Middle frontal gyrus (tissue), 1 donor: Measurements from ENCODE around the gene AGBL3.
"Not testable (repeated sequence)": the region's sequence is repeated elsewhere in the genome, so short reads cannot be mapped to it uniquely, and the experiment has no call there.

Source experiments
- DNase-seq: peaks from one replicate; pipeline ENCODE4 v3.0.0-alpha.2; 2015; ENCODE audit warnings: low spot score; ENCODE audit errors: extremely low spot score

AGBL3 gene

DNA sequence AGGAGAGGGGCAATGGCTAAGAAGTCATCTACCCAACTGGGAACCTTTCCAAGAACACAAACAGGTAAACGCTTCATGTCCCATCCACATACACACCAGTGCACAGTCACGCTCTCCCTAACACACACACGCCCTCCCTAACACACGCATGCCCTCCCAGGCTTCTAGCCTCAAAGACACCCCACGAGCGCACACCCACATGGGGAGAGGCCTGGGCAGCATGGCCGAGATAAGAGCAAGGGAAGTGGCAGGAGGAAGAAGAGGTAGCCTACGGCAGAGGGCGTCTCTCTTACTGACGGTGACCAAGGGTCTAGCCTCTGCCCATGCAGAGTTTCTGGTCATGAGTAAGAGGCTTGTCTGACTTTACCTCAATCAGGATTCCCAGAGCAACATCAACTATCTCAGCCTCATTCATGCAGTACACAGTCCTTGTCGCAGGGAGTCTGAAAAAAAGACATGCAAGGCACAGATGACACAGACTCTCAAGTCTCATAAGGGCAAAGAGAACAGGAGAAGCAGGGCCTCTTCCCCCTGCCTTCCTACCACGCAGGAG, 181.1 kb downstream of the AGBL3 start:
- DNase-seq: no peak

DNA sequence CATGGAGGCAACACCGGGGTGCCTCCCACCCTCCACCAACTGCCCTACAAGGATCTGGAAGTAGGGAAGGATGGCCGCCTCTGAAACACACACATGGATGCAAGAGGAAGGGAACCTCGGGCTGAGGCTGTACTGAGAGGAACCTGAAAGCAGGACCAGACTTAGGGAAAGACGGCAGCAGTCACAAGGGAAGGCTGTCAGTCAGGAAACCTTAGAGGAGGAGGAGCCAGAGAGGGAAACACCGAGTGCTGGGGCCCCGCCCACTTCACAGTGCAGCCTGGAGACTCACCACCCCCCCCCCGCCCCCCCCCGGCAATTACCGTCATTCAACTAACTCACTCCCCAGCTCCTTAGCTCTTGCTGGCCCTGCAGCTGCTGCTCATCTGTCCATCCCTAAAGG, 181.7 kb downstream of the AGBL3 start:
- DNase-seq: no peak

- DNase-seq: no peak
These were observed 182.3 kb downstream of the AGBL3 start for GRCh38 chr7:135168489-135169140.

DNA sequence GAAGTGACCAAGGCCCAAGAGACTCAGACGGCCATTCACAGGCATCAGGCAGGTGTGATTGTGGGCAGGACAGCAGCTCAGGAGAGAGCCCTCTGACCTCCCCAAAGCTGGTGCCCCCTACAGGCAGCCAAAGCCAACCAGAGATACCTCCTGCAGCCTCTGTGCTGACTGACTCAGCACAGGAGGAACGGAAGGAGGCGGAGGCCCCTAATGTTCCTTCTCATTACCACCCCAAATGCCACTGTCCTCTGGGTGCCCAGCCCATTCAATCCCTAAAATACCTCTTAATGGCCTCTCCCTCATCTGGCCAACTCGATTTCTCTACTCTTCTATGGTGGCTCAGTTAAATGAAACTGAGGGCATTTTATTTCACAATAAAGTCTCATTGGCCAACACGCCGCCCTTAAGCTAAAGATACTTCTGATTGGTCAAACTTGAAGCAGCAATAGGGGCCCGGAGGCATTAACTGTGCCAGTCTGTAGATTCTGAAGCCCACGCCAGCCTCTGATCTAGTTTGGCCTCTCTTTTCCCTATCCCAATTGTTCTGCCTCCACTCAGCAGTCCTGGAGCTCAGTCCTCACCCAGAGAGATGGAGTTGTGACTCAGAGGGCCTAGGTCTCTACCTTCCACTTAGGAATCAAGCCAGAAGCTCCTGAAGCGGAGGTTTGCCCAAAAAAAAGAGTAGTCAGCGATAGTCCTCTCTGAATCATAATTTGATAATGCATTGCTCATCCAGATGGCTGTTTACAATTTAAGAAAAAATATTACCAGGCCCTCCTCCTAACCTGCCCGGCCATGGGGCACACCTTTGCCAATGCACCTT, 183.0 kb downstream of the AGBL3 start:
- DNase-seq: no peak

GRCh38 chr7:135169964-135170273, 183.6 kb downstream of the AGBL3 start:
- no peak for DNase-seq

DNA sequence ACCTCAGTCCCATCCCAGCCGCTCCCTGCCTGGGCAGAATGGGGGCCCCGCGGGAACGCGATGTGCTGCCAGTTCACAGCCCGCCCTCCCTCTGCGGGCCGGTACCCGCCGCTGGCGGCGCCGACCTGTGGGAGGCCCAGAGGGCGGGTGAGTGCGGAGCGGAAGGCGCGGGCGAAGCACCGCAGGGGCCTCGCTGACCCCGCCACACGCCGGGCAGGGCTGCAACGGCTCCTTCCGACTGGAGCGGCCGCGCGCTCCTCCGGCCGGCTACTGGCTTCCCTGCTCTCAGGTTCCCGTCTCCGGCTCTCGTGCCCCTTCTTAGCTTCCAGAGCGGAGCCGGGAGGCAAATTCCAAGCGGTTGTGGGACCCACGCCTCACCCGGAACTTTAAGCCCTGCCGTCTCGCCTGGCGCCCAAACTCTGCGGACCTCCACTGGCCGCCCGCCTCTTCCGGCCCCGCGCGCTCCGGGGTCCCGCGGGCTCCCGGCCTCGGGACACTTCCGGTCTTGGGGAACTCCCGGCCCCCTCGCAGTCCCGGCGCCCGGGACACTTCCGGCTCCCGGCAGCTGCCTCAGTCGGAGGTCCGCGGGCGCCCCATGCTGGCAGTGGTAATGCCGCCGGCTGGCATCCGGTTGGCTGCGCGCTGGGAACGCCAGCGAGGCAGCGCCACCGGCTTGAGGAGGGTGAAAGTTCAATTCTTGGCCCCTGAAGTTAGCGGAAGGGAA, 184.1 kb downstream of the AGBL3 start, which contains the start of gene CYREN:
CYREN (minus strand) TSS at position 434 of the 724 bp plus-strand sequence. CDS start 1,785 bp downstream, outside the sequence.
- DNase-seq: peak; percentile 90

GRCh38 chr7:135170998-135171481, 184.7 kb downstream of the AGBL3 start:
- DNase-seq: not testable (repeated sequence)

- not testable (repeated sequence) for DNase-seq
These were observed 185.4 kb downstream of the AGBL3 start for GRCh38 chr7:135171581-135172291.

DNA sequence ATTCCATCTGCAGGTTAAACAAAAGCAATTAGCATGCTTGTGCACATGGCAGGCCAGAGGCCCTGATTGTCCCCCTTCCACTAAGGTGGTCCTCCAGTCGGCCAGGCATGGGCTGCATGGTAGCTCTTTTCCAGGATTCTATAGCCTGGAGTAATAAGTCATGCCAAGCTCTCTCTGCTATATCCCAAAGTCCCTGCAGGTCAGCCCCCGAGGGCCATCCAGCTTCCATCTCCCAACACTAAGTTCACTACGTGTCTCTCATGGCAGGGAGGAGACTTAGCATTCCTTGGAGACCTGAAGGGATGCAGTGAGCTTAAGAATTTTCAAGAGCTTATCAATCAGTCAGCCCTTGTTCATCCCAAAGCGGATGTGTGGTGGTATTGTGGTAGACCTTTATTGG, 187.6 kb downstream of the AGBL3 start:
- not testable (repeated sequence) for DNase-seq

GRCh38 chr7:135174941-135175340, 188.6 kb downstream of the AGBL3 start:
- no peak for DNase-seq

DNA sequence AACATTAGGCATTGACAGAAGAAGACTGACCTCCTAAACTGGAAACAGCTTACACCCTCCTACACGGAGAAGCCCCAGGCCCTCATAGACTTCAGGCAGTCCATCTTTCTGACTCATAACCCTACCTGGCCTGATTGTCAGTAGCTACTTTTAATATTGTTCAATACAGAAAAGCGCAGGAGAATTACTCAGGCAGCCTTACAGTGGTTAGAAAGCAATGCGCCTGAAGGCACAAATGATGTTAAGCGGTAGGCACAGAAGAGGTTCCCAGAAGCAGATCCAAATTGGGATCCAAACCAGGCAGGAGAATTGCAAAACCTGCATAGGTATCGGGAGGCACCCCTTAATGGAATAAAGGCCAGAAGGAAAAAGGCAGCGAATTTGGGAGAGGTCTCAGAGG, 189.6 kb downstream of the AGBL3 start:
- no peak for DNase-seq

- no peak for DNase-seq
These were observed 190.9 kb downstream of the AGBL3 start for GRCh38 chr7:135177028-135177696.

DNA sequence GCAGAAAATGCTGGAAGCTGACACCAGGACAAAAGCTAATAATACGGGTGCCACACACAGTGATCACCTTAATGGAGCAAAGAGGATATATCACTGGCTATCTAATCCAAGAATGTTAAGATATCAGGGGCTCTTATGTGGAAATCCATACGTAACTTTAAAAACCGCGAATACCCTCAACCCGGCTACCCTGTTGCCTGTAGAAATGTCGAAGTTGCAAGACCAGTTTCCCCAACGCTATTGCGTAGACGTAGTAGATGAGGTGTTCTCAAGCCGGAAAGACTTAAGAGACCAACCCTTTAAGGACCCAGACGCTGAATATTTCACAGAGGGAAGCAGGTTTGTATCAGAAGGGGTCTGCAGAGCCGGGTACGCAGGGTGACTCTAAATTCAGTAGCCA, 192.1 kb downstream of the AGBL3 start:
- DNase-seq: no peak

- DNase-seq: no peak
These were observed 193.1 kb downstream of the AGBL3 start for GRCh38 chr7:135179321-135179925.

DNA sequence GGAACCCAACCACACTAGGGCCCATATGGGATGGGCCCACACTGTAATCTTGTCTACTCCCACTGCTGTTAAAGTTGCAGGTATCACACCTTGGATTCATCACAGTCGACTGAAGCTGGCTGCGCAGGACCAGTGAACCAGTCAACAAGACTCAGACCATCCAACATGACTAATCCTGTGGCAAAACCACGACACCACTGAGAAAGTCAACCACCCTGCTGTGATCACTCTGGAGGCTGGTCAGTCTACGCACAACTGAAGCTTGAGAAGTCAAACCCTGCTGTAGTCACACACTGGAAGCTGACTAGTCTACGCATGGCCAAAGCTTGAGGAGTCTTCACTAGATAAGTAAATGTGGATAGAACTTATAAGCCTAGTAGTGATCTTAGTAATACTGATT, 193.8 kb downstream of the AGBL3 start:
- DNase-seq: no peak

DNA sequence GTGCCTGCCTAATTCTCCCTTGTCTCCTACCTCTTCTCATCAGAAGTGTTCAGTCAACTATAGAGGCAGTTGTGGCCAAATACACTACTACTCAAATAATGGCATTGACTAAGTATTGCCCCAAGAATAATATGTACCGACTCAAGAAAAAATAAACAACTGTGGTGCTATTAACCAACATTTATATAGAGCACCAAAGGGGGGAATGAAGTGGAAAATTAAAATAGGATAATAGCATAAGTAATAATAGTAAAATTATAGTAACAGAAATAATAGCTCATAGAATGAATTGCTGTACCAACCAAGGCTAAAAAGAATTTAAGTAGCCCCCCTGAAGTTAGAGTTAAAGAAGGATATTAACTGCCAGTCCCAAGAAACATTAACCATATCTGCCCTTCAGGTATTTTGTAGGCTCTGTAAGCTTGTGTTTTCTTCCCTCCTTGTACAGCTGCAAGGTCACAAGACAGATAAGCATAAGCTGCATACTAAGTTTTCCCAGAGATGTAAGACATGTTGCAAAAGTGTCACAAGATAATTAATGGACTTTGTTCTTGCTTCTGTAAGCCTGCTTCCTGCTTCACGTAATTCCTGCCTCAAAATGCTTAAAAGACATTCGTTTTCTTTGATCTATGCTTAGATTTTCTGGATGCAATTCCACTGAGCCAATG, 195.1 kb downstream of the AGBL3 start:
- no peak for DNase-seq

GRCh38 chr7:135181929-135182678, 195.8 kb downstream of the AGBL3 start:
- no peak for DNase-seq

DNA sequence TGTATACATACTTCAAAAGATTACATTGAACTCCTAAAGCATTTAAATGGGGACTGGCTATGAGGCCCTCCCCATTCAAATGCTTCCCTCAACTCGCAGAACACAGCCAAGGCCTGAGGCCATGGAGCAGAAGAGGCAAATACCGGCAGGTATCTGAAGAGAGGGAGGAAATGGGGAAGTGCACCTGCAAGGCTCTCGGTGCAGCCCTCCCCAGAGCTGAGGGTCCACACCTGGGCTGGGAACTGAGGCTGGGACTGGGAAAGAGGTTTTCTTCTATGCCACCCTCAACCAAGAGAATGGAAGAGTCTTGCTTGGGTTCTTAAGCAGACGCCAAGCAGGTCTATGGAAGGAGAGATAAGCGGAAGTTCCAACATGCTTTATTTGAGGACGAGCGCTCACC, 197.2 kb downstream of the AGBL3 start:
- DNase-seq: no peak
